Transverse colon (tissue), 4 donors: ENCODE results near the gene APOF.
"Not testable (repeated sequence)": the region's sequence is repeated elsewhere in the genome, so short reads cannot be mapped to it uniquely, and the experiment has no call there.

ENCODE experiments used
- EP300 ChIP-seq: sonication (generic); formaldehyde crosslinking; IDR thresholded peaks from one replicate; pipeline ENCODE4 v1.6.1; 2017; ENCODE audit warnings: antibody characterized with exemption, low read depth
- POLR2A ChIP-seq: fragments of 450-650 bp; IDR thresholded peaks from one replicate; pipeline ENCODE4 v1.6.1; 2016; ENCODE audit warnings: antibody characterized with exemption, mild to moderate bottlenecking, moderate library complexity
- POLR2AphosphoS5 ChIP-seq, 3 donors: sonication (generic); formaldehyde crosslinking; IDR thresholded peaks; one replicate each; pipeline ENCODE4 v1.6.1; 2016; ENCODE audit warnings: antibody characterized with exemption in 3 of 3
- TF ChIP-seq, protein P1 (sequence below), 5 experiments: fragments of 200-600 bp in 3 of 5; fragments of 450-650 bp in 2 of 5; sonication (generic) in 3 of 5; IDR thresholded peaks; 1 replicate in 2 of 5; 2 replicates in 3 of 5; pipeline ENCODE4 v1.5.1; 2016 to 2017; ENCODE audit warnings: antibody characterized with exemption in 5 of 5, inconsistent platforms in 3 of 5, mild to moderate bottlenecking in 2 of 5, moderate library complexity in 1 of 5

- TF ChIP-seq EP300; POLR2A; POLR2AphosphoS5 (IDR thresholded peaks at IDR 0.05): not testable (repeated sequence)
- TF ChIP-seq, protein P1, sequence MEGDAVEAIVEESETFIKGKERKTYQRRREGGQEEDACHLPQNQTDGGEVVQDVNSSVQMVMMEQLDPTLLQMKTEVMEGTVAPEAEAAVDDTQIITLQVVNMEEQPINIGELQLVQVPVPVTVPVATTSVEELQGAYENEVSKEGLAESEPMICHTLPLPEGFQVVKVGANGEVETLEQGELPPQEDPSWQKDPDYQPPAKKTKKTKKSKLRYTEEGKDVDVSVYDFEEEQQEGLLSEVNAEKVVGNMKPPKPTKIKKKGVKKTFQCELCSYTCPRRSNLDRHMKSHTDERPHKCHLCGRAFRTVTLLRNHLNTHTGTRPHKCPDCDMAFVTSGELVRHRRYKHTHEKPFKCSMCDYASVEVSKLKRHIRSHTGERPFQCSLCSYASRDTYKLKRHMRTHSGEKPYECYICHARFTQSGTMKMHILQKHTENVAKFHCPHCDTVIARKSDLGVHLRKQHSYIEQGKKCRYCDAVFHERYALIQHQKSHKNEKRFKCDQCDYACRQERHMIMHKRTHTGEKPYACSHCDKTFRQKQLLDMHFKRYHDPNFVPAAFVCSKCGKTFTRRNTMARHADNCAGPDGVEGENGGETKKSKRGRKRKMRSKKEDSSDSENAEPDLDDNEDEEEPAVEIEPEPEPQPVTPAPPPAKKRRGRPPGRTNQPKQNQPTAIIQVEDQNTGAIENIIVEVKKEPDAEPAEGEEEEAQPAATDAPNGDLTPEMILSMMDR (IDR thresholded peaks at IDR 0.05) = not testable (repeated sequence)
Observed at GRCh38 chr12:56321610-56322009, 41.0 kb downstream of the APOF start.
